Motor neuron (in vitro differentiated cells): Measurements from ENCODE around the gene WDFY3. TPM values are rescaled to one million over a fixed set of nuclear protein-coding genes. Genes with fewer than 3 reads are reported as not detected.

Experiments used
- ATAC-seq, 8 experiments: fragments of 200-7000 bp; cut with Tn5 transposase; replicated peaks in 6 of 8; 2 replicates each; pipeline ENCODE4 v1.8.0; 2021; ENCODE audit warnings: mild to moderate bottlenecking in 8 of 8, moderate library complexity in 8 of 8
- H3K27ac ChIP-seq, 2 donors: fragments of 250-450 bp; sonication (Bioruptor Pico); 2 replicates each; pipeline ENCODE4 v1.9.0; 2021; ENCODE audit warnings: antibody characterized with exemption in 2 of 2, mild to moderate bottlenecking in 2 of 2, moderate library complexity in 1 of 2
- H3K4me1 ChIP-seq, 2 donors: fragments of 250-450 bp; sonication (Bioruptor Pico); replicated peaks in 1 of 2; 2 replicates each; pipeline ENCODE4 v1.6.1; 2021; ENCODE audit warnings: antibody characterized with exemption in 2 of 2, mild to moderate bottlenecking in 2 of 2, moderate library complexity in 1 of 2
- H3K4me3 ChIP-seq, 5 donors: fragments of 250-450 bp; sonication (Bioruptor Pico); 2 replicates each; pipeline ENCODE4 v1.9.0; 2021; ENCODE audit warnings: antibody characterized with exemption in 5 of 5, mild to moderate bottlenecking in 5 of 5, moderate library complexity in 4 of 5
- WGBS, 10 experiments: fragments of 450-650 bp; shearing (Covaris generic); methylation state at CpG; one replicate each; pipeline ENCODE4 v1.0.0; 2022; 5-methylcytosine and 5-hydroxymethylcytosine counted together
- in situ Hi-C, 9 experiments: fragments of 400-800 bp; cut with MboI; loops; one replicate each; pipeline ENCODE4 v1.15.0; 2021; ENCODE audit warnings: low sequenced_read_pairs in 9 of 9, low pct_unique_long_range_greater_than_20kb in 2 of 9; ENCODE audit not compliant: unreplicated experiment in 9 of 9
- total RNA-seq, 8 experiments: library from RNA; unstranded; fragments of 300-600 nt; gene quantifications; 2 replicates each; pipeline versions ENCODE4 v1.2.3 to v1.2.4, GENCODE V29; 2022

The WDFY3 gene
- total RNA-seq, 8 experiments from 2014 or later, result 41.2 to 155 (median 52.1) TPM

- H3K4me1 ChIP-seq, result peaks cover 13 to 21% of the 10 kb centered on the region in 2 donors
- no peak for ATAC-seq
- in situ Hi-C loops, result no loop called here
- no peak overlapping the region for H3K4me3 ChIP-seq
- H3K27ac ChIP-seq, result no peak overlapping the region
- WGBS, 10 experiments, result 34 to 100% (median 96%) methylated on average over 1 to 6 of the region's 6 CpGs
Measured at GRCh38 chr4:84917086-84917821, 49.2 kb downstream of the WDFY3 start.

DNA sequence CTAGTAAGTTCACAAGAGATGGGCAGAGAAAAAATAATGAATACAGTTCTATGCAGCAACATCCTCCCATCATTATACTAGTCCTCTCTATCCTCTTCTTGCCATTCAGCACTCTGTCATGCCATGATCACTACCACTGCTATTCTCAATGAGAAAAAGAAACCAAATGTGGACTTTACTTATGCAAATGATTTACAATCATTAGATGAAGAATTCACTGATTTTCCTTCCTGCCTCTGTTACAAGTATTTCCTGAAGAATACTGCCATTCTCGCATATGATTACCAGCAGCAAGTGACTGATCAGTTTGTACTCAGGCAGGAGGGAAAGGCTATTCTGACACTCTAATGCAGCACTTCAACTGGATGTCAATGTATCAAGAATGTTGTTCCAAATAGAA, 50.3 kb downstream of the WDFY3 start:
- Histone ChIP-seq H3K4me1 (peaks cover 13 to 21% of the 10 kb centered on the region in 2 donors), H3K27ac (no peak overlapping the region), H3K4me3 (no peak overlapping the region)
- in situ Hi-C loops, result no loop called here
- WGBS, 10 experiments, result 13 to 100% (median 50%) methylated on average over 1 of the region's 1 CpG; no CpG with 5 or more reads in 5 of the 10 experiments
- ATAC-seq, result peak; percentile 37 to 92 (median 60)

DNA sequence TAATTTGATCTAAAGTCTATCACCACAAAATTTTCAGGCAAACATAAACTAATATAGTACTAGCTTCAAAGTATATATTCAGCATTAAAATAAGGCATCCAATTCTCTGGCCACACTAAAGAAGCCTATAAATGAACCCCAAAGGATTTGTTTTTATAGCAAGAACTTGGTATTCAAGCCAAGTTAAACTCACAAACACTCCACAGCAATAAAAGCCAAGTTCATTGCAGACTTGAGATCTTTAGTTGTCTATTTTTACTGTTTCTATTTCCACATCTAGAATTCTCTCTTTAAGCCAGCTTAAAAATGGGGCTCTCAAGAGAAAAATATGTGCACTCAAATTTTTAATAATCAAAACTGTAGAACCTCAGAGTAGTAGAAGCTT, 51.1 kb downstream of the WDFY3 start:
- peaks cover 6 to 12% of the 10 kb centered on the region in 2 donors for H3K4me1 ChIP-seq
- no peak overlapping the region for H3K4me3 ChIP-seq
- ATAC-seq, result no peak
- H3K27ac ChIP-seq, result no peak overlapping the region
- in situ Hi-C loops, result no loop called here

GRCh38 chr4:84914686-84915395, 51.6 kb downstream of the WDFY3 start:
- in situ Hi-C loops, result no loop called here
- ATAC-seq, result no peak
- H3K27ac ChIP-seq, result no peak overlapping the region

DNA sequence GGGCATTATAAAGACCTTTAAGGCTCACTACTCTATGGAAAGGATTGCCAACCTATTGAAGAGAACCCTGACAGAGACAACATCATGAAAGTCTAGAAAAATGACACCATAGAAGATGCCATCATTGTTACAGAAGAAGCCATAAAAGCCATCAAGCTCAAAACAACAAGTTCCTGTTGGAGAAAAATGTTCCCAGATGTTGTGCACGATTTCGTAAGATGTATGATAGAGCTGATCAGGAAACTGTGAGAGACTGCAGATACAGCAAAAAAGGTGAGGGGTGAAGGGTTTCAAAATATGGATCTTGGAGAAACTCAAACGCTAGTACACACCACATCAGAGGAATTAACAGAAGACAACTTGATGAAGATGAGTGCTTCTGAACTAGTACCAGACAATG, 53.3 kb downstream of the WDFY3 start:
- H3K27ac ChIP-seq, result no peak overlapping the region
- no peak overlapping the region for H3K4me3 ChIP-seq
- ATAC-seq, result no peak
- 67 to 100% (median 98%) methylated on average over 1 to 3 of the region's 3 CpGs; no CpG with 5 or more reads in 2 of the 10 experiments for WGBS, 10 experiments
- H3K4me1 ChIP-seq, result peaks cover 4 to 6% of the 10 kb centered on the region in 2 donors
- in situ Hi-C loops, result no loop called here

More at GRCh38 chr4:84914686-84915395, 51.6 kb downstream of the WDFY3 start:
- Histone ChIP-seq H3K4me1 (peaks cover 4 to 9% of the 10 kb centered on the region in 2 donors), H3K4me3 (no peak overlapping the region)
- WGBS, 10 experiments, result 81 to 100% (median 95%) methylated on average over 1 to 2 of the region's 2 CpGs; no CpG with 5 or more reads in 1 of the 10 experiments

DNA sequence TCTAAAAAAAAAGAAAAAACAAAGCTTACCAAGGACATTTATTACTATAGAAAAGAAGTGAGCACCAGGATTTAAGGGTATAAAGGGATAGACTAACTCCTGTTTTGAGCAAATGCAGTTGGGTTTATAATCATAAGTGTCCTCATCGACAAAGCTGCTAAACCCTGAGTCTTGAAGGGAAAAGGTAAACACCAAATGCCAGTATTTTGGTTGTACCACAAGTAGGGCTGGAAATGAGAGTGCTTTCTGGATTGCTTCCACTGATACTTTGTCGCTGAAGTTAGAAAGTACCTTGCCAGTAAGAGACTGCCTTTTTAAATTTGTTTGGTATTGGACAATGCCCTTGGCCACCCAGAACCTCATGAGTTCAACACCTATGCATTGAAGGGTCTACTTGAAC, 53.7 kb downstream of the WDFY3 start:
- no peak for ATAC-seq
- no peak overlapping the region for H3K27ac ChIP-seq
- 91 to 100% (median 100%) methylated on average over 1 to 2 of the region's 2 CpGs; no CpG with 5 or more reads in 2 of the 10 experiments for WGBS, 10 experiments
- in situ Hi-C loops, result no loop called here
- peaks cover 4 to 6% of the 10 kb centered on the region in 2 donors for H3K4me1 ChIP-seq
- no peak overlapping the region for H3K4me3 ChIP-seq

DNA sequence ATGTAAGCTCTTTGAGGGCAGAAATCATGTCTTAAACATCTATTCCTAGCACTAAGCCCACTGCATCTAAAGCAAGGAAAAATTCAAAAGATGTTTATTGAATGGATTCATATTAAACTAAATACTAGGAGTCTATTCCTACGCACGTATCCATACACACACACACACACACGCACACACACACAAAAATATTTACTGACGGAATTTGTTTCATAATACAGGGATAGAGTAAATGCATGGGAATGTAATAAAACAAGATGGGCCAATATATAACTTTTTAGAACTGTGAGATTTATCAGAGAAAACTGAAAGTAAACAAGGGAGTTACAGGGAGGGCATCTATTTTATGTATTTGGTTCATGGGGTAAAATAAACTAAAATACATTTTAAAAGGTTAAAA, 57.6 kb downstream of the WDFY3 start:
- 84 to 100% (median 94%) methylated on average over 2 to 4 of the region's 4 CpGs; no CpG with 5 or more reads in 3 of the 10 experiments for WGBS, 10 experiments
- no peak for ATAC-seq
- in situ Hi-C loops, result no loop called here
- Histone ChIP-seq H3K27ac (no peak overlapping the region), H3K4me3 (no peak overlapping the region), H3K4me1 (no peaks in the 10 kb centered on the region)

- no peak overlapping the region for H3K27ac ChIP-seq
- 61 to 100% (median 89%) methylated on average over 1 to 3 of the region's 3 CpGs for WGBS, 10 experiments
- ATAC-seq, result no peak
- no peaks in the 10 kb centered on the region for H3K4me1 ChIP-seq
- in situ Hi-C loops, result no loop called here
- no peak overlapping the region for H3K4me3 ChIP-seq
Measured at GRCh38 chr4:84907145-84907544, 59.3 kb downstream of the WDFY3 start.

GRCh38 chr4:84905646-84906045, 60.8 kb downstream of the WDFY3 start:
- no peak overlapping the region for H3K4me3 ChIP-seq
- no peak overlapping the region for H3K27ac ChIP-seq
- 83 to 100% (median 100%) methylated on average over 1 to 2 of the region's 2 CpGs for WGBS, 10 experiments
- no peak for ATAC-seq
- peaks cover 0 to 4% of the 10 kb centered on the region in 2 donors for H3K4me1 ChIP-seq
- in situ Hi-C loops, result no loop called here

- in situ Hi-C loops, result no loop called here
- no peak overlapping the region for H3K27ac ChIP-seq
- H3K4me1 ChIP-seq, result peaks cover 0 to 4% of the 10 kb centered on the region in 2 donors
- peak in 3 of 8 experiments; percentile 35 to 40 (median 40) for ATAC-seq
- 75 to 100% (median 92%) methylated on average over 1 to 3 of the region's 3 CpGs; no CpG with 5 or more reads in 1 of the 10 experiments for WGBS, 10 experiments
- H3K4me3 ChIP-seq, result no peak overlapping the region
Measured at GRCh38 chr4:84901740-84902281, 64.7 kb downstream of the WDFY3 start.

DNA sequence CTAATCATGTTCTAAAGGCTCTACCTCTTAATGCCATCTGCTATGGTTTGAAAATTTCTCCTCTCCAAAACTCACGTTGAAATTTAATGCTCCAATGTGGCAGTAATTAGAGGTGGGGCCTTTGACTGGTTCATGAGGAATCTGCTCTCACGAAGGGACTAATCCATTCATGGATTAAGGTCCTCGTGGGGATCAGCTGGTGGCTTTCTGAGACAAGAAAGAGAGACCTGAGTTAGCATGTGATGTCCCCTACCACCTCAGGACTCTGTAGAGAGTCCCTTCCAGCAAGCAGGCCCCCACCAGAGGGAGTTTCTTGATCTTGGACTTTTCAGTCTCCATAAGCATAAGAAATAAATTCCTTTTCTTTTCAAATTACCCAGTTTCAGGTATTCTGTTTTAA, 65.3 kb downstream of the WDFY3 start:
- Histone ChIP-seq H3K27ac (no peak overlapping the region), H3K4me3 (no peak overlapping the region), H3K4me1 (peaks cover 0 to 4% of the 10 kb centered on the region in 2 donors)
- WGBS, 10 experiments, result 60 to 100% (median 65%) methylated on average over 1 to 3 of the region's 3 CpGs; no CpG with 5 or more reads in 5 of the 10 experiments
- in situ Hi-C loops, result no loop called here
- ATAC-seq, result peak in 1 of 8 experiments; percentile 34

DNA sequence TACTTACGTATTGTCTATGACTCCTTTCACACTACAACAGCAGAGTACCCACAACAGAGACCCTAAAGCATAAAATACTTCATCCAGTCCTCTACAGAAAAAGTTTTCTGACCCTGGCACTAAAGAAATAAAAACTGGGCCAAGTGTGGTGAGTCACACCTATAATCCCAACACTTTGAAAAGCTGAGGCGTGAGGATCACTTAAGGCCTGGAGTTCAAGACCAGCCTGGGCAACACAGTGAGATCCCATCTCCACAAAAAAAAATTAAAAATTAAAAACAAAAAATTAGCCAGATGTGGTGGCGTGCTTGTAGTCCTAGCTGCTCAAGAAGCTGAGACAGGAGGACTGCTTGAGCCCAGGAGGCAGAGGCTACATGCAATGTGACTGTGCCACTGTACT, 66.9 kb downstream of the WDFY3 start:
- no peak for ATAC-seq
- H3K27ac ChIP-seq, result no peak overlapping the region
- 80 to 100% (median 95%) methylated on average over 1 to 3 of the region's 3 CpGs; no CpG with 5 or more reads in 1 of the 10 experiments for whole genome bisulfite sequencing, 10 experiments
- H3K4me1 ChIP-seq, result peaks cover 0 to 4% of the 10 kb centered on the region in 2 donors
- in situ Hi-C loops, result no loop called here
- no peak overlapping the region for H3K4me3 ChIP-seq

DNA sequence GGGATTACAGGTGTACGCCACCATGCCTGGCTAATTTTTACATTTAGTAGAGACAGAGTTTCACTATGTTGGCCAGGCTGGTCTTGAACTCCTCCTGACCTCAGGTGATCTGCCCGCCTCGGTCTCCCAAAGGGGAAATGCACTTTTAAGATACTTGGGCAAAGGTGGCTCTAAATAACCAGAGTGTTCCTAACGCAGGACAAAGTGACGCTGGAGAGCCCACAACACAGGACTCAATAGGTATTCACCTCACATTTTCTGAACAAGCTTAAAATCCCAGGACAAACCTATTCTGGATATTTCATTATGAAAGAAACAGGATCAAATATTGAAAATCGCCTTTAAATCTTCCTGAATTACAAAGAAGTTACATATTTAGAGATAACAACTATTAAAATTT, 69.0 kb downstream of the WDFY3 start:
- peaks cover 0 to 4% of the 10 kb centered on the region in 2 donors for H3K4me1 ChIP-seq
- no peak overlapping the region for H3K4me3 ChIP-seq
- 83 to 100% (median 96%) methylated on average over 2 to 6 of the region's 6 CpGs; no CpG with 5 or more reads in 2 of the 10 experiments for WGBS, 10 experiments
- ATAC-seq, result no peak
- in situ Hi-C loops, result no loop called here
- no peak overlapping the region for H3K27ac ChIP-seq
